ENCODE results near the gene FAAP100.

- TF ChIP-seq, protein P1, sequence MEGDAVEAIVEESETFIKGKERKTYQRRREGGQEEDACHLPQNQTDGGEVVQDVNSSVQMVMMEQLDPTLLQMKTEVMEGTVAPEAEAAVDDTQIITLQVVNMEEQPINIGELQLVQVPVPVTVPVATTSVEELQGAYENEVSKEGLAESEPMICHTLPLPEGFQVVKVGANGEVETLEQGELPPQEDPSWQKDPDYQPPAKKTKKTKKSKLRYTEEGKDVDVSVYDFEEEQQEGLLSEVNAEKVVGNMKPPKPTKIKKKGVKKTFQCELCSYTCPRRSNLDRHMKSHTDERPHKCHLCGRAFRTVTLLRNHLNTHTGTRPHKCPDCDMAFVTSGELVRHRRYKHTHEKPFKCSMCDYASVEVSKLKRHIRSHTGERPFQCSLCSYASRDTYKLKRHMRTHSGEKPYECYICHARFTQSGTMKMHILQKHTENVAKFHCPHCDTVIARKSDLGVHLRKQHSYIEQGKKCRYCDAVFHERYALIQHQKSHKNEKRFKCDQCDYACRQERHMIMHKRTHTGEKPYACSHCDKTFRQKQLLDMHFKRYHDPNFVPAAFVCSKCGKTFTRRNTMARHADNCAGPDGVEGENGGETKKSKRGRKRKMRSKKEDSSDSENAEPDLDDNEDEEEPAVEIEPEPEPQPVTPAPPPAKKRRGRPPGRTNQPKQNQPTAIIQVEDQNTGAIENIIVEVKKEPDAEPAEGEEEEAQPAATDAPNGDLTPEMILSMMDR (IDR thresholded peaks at IDR 0.05) = no peak
- TF ChIP-seq POLR2A (IDR thresholded peaks at IDR 0.05) = no peak
Measured at GRCh38 chr17:81563861-81564586, 11.9 kb upstream of the FAAP100 start.

All from uterus (tissue), 2 donors.